Panc1 (cell line): ENCODE data around the gene DZIP1.

Source experiments
- CTCF ChIP-seq: fragments of 450-650 bp; IDR thresholded peaks from 2 replicates; pipeline ENCODE4 v1.5.1; 2017; ENCODE audit warnings: mild to moderate bottlenecking
- POLR2AphosphoS5 ChIP-seq: IDR thresholded peaks from 2 replicates; pipeline ENCODE4 v1.6.1; 2012; ENCODE audit warnings: mild to moderate bottlenecking, low read depth, low read length, moderate library complexity
- REST ChIP-seq, 2 experiments: IDR thresholded peaks; 2 replicates each; pipeline ENCODE4 v1.6.1; 2011 to 2012; ENCODE audit warnings: low read depth in 2 of 2, control low read depth in 1 of 2, low read length in 1 of 2, mild to moderate bottlenecking in 1 of 2, moderate library complexity in 1 of 2; ENCODE audit not compliant: insufficient read depth in 1 of 2
- SIN3A ChIP-seq: IDR thresholded peaks from 2 replicates; pipeline ENCODE4 v1.6.1; 2012; ENCODE audit warnings: low read depth, mild to moderate bottlenecking, low read length, moderate library complexity, borderline replicate concordance; ENCODE audit not compliant: insufficient read depth

- no peak for TF ChIP-seq POLR2AphosphoS5
- no peak for TF ChIP-seq CTCF
- TF ChIP-seq REST (IDR thresholded peaks at IDR 0.05; ENCODE audit: insufficient read depth in 1 of 2, low read depth in 2 of 2, low read length in 1 of 2), result no peak
- TF ChIP-seq SIN3A, result no peak
These were observed 15.4 kb downstream of the DZIP1 start for GRCh38 chr13:95629071-95629470.
